Naive B cell (primary cell): Measurements from ENCODE around the gene CPO. TPM values are rescaled to one million over a fixed set of nuclear protein-coding genes. Genes with fewer than 3 reads are reported as not detected.
A peak's percentile ranks its signal among the peaks of the same experiment; 100 is the strongest.
"Not testable (repeated sequence)": the region's sequence is repeated elsewhere in the genome, so short reads cannot be mapped to it uniquely, and the experiment has no call there.

Experiments
- ATAC-seq, 2 donors: fragments of 150-1000 bp; cut with Tn5 transposase; 2 replicates each; pipeline ENCODE4 v1.10.0; 2021; ENCODE audit warnings: low read depth in 2 of 2, mild to moderate bottlenecking in 2 of 2, moderate library complexity in 2 of 2
- DNase-seq: peaks from one replicate; pipeline ENCODE4 v3.0.0; 2022
- H3K27ac Mint-ChIP-seq, 6 donors: one replicate each; pipeline ENCODE4 v1.8.0; 2020 to 2022; ENCODE audit warnings: mild to moderate bottlenecking in 6 of 6, mixed read lengths in 6 of 6, moderate library complexity in 5 of 6, inconsistent platforms in 2 of 6
- H3K27me3 Mint-ChIP-seq, 3 donors: one replicate each; pipeline ENCODE4 v1.8.0; 2021 to 2022; ENCODE audit warnings: mixed read lengths in 3 of 3, mild to moderate bottlenecking in 1 of 3
- H3K36me3 Mint-ChIP-seq, 2 donors: one replicate each; pipeline ENCODE4 v1.8.0; 2020 to 2022; ENCODE audit warnings: mixed read lengths in 2 of 2, inconsistent platforms in 1 of 2, mild to moderate bottlenecking in 1 of 2
- H3K4me1 Mint-ChIP-seq, 3 donors: one replicate each; pipeline ENCODE4 v1.8.0; 2020 to 2022; ENCODE audit warnings: mixed read lengths in 3 of 3, inconsistent platforms in 1 of 3, mild to moderate bottlenecking in 1 of 3, moderate library complexity in 1 of 3
- H3K4me3 Mint-ChIP-seq, 8 donors: one replicate each; pipeline ENCODE4 v1.8.0; 2020 to 2022; ENCODE audit warnings: mild to moderate bottlenecking in 8 of 8, mixed read lengths in 8 of 8, moderate library complexity in 8 of 8, inconsistent platforms in 2 of 8
- H3K9me3 Mint-ChIP-seq, 7 donors: one replicate each; pipeline ENCODE4 v1.8.0; 2020 to 2022; ENCODE audit warnings: mixed read lengths in 7 of 7, mild to moderate bottlenecking in 5 of 7, inconsistent platforms in 2 of 7, moderate library complexity in 1 of 7
- polyA plus RNA-seq, 6 donors: library from polyadenylated mRNA; unstranded; fragments of 300-500 nt; fragmentation: Illumina TruSeq; gene quantifications; one replicate each; pipeline ENCODE4 v1.2.3, GENCODE V29; 2021; ENCODE audit warnings: low read depth in 6 of 6

CPO gene
- polyA plus RNA-seq, 6 donors from 2014 or later: not detected

- H3K4me1 Mint-ChIP-seq, DNase-seq, ATAC-seq, H3K27ac Mint-ChIP-seq, H3K4me3 Mint-ChIP-seq, H3K27me3 Mint-ChIP-seq: not testable (repeated sequence)
- peaks cover 8 to 42% (median 30%) of the 10 kb centered on the region in 7 donors for H3K9me3 Mint-ChIP-seq
- peaks cover 5 to 12% of the 10 kb centered on the region in 2 donors for H3K36me3 Mint-ChIP-seq
These were observed 14.1 kb downstream of the CPO start for GRCh38 chr2:206953404-206953803.

- peaks cover 0 to 5% (median 0%) of the 10 kb centered on the region in 3 donors for H3K27me3 Mint-ChIP-seq
- no peaks in the 10 kb centered on the region for H3K4me1 Mint-ChIP-seq
- peaks cover 8 to 38% (median 23%) of the 10 kb centered on the region in 7 donors for H3K9me3 Mint-ChIP-seq
- H3K4me3 Mint-ChIP-seq: no peak overlapping the region
- ATAC-seq (no peak), DNase-seq (no peak)
- peaks cover 5 to 15% of the 10 kb centered on the region in 2 donors for H3K36me3 Mint-ChIP-seq
- H3K27ac Mint-ChIP-seq: no peak overlapping the region
These were observed 15.9 kb downstream of the CPO start for GRCh38 chr2:206955253-206955652.

GRCh38 chr2:206958261-206958660, 18.9 kb downstream of the CPO start:
- Mint-ChIP-seq H3K36me3 (peaks cover 5 to 17% of the 10 kb centered on the region in 2 donors), H3K27ac (no peak overlapping the region), H3K9me3 (peaks cover 8 to 20% (median 15%) of the 10 kb centered on the region in 7 donors), H3K27me3 (no peaks in the 10 kb centered on the region), H3K4me3 (no peak overlapping the region), H3K4me1 (no peaks in the 10 kb centered on the region)
- DNase-seq (no peak), ATAC-seq (no peak)

GRCh38 chr2:206962966-206963365, 23.6 kb downstream of the CPO start:
- H3K4me3 Mint-ChIP-seq: no peak overlapping the region
- H3K27ac Mint-ChIP-seq: no peak overlapping the region
- peaks cover 0 to 6% of the 10 kb centered on the region in 2 donors for H3K36me3 Mint-ChIP-seq
- ATAC-seq (no peak), DNase-seq (no peak)
- H3K9me3 Mint-ChIP-seq: no peaks in the 10 kb centered on the region
- no peaks in the 10 kb centered on the region for H3K27me3 Mint-ChIP-seq
- H3K4me1 Mint-ChIP-seq: no peaks in the 10 kb centered on the region

- peaks cover 0 to 6% (median 0%) of the 10 kb centered on the region in 3 donors for H3K27me3 Mint-ChIP-seq
These were observed 29.1 kb downstream of the CPO start for GRCh38 chr2:206968134-206969086.

GRCh38 chr2:206969192-206969591, 29.9 kb downstream of the CPO start:
- Mint-ChIP-seq H3K27me3 (peaks cover 0 to 7% (median 6%) of the 10 kb centered on the region in 3 donors), H3K4me3 (peak overlapping the region in 1 of 8 donors; percentile 31), H3K9me3 (no peaks in the 10 kb centered on the region), H3K36me3 (no peaks in the 10 kb centered on the region), H3K4me1 (no peaks in the 10 kb centered on the region), H3K27ac (no peak overlapping the region)
- DNase-seq (no peak), ATAC-seq (no peak)

More at GRCh38 chr2:206968134-206969086, 29.1 kb downstream of the CPO start:
- DNase-seq (no peak), ATAC-seq (no peak)
- Mint-ChIP-seq H3K27ac (no peak overlapping the region), H3K4me1 (no peaks in the 10 kb centered on the region), H3K36me3 (no peaks in the 10 kb centered on the region), H3K4me3 (no peak overlapping the region), H3K9me3 (no peaks in the 10 kb centered on the region)

GRCh38 chr2:206970589-206971360, 31.5 kb downstream of the CPO start:
- peaks cover 7 to 11% (median 8%) of the 10 kb centered on the region in 3 donors for H3K27me3 Mint-ChIP-seq
- no peak for DNase-seq
- ATAC-seq: no peak
- no peak overlapping the region for H3K27ac Mint-ChIP-seq
- H3K36me3 Mint-ChIP-seq: peaks cover 7% of the 10 kb centered on the region in 2 donors
- no peaks in the 10 kb centered on the region for H3K4me1 Mint-ChIP-seq
- H3K9me3 Mint-ChIP-seq: peaks cover 0 to 4% (median 2%) of the 10 kb centered on the region in 7 donors
- H3K4me3 Mint-ChIP-seq: no peak overlapping the region

GRCh38 chr2:206971805-206972204, 32.5 kb downstream of the CPO start:
- Mint-ChIP-seq H3K9me3 (peaks cover 0 to 4% (median 2%) of the 10 kb centered on the region in 7 donors), H3K4me1 (no peaks in the 10 kb centered on the region), H3K27ac (no peak overlapping the region), H3K4me3 (no peak overlapping the region), H3K27me3 (peaks cover 8 to 11% (median 8%) of the 10 kb centered on the region in 3 donors), H3K36me3 (peaks cover 7 to 9% of the 10 kb centered on the region in 2 donors)
- DNase-seq (no peak), ATAC-seq (no peak)

- no peak overlapping the region for H3K4me3 Mint-ChIP-seq
These were observed 35.2 kb downstream of the CPO start for GRCh38 chr2:206974551-206974950.

GRCh38 chr2:206978746-206979145, 39.4 kb downstream of the CPO start:
- DNase-seq (no peak), ATAC-seq (no peak)
- Mint-ChIP-seq H3K9me3 (peaks cover 0 to 4% (median 2%) of the 10 kb centered on the region in 7 donors), H3K27ac (no peak overlapping the region), H3K36me3 (peaks cover 7 to 9% of the 10 kb centered on the region in 2 donors), H3K4me1 (no peaks in the 10 kb centered on the region), H3K4me3 (no peak overlapping the region), H3K27me3 (peaks cover 5 to 29% (median 27%) of the 10 kb centered on the region in 3 donors)

More at GRCh38 chr2:206974551-206974950, 35.2 kb downstream of the CPO start:
- Mint-ChIP-seq H3K36me3 (peaks cover 7 to 9% of the 10 kb centered on the region in 2 donors), H3K4me1 (no peaks in the 10 kb centered on the region), H3K27me3 (peaks cover 11 to 16% (median 15%) of the 10 kb centered on the region in 3 donors), H3K27ac (no peak overlapping the region), H3K9me3 (peaks cover 0 to 4% (median 2%) of the 10 kb centered on the region in 7 donors)
- DNase-seq (no peak), ATAC-seq (no peak)

- H3K4me1 Mint-ChIP-seq: no peaks in the 10 kb centered on the region
- peaks cover 0 to 4% (median 2%) of the 10 kb centered on the region in 7 donors for H3K9me3 Mint-ChIP-seq
- ATAC-seq (no peak), DNase-seq (no peak)
- peaks cover 5 to 27% (median 24%) of the 10 kb centered on the region in 3 donors for H3K27me3 Mint-ChIP-seq
- H3K36me3 Mint-ChIP-seq: peaks cover 7 to 9% of the 10 kb centered on the region in 2 donors
- H3K27ac Mint-ChIP-seq: no peak overlapping the region
- no peak overlapping the region for H3K4me3 Mint-ChIP-seq
These were observed 40.0 kb downstream of the CPO start for GRCh38 chr2:206979365-206979764.

GRCh38 chr2:206979922-206980321, 40.6 kb downstream of the CPO start:
- Mint-ChIP-seq H3K36me3 (peaks cover 7 to 9% of the 10 kb centered on the region in 2 donors), H3K9me3 (peaks cover 0 to 4% (median 2%) of the 10 kb centered on the region in 7 donors), H3K27ac (peak overlapping the region in 1 of 6 donors; percentile 12), H3K4me3 (no peak overlapping the region), H3K27me3 (peaks cover 5 to 27% (median 24%) of the 10 kb centered on the region in 3 donors), H3K4me1 (no peaks in the 10 kb centered on the region)
- DNase-seq (no peak), ATAC-seq (no peak)

- peaks cover 0 to 6% (median 1%) of the 10 kb centered on the region in 7 donors for H3K9me3 Mint-ChIP-seq
- H3K4me1 Mint-ChIP-seq: no peaks in the 10 kb centered on the region
- ATAC-seq (no peak), DNase-seq (no peak)
- peaks cover 2 to 24% (median 24%) of the 10 kb centered on the region in 3 donors for H3K27me3 Mint-ChIP-seq
- peaks cover 4 to 5% of the 10 kb centered on the region in 2 donors for H3K36me3 Mint-ChIP-seq
- no peak overlapping the region for H3K4me3 Mint-ChIP-seq
- no peak overlapping the region for H3K27ac Mint-ChIP-seq
These were observed 41.1 kb downstream of the CPO start for GRCh38 chr2:206980413-206980812.
